H1 (cell line): Measurements from ENCODE around the gene CACNB4. TPM values are rescaled to one million over a fixed set of nuclear protein-coding genes. Genes with fewer than 3 reads are reported as not detected.

Experiments
- CTCF ChIA-PET: fragments of 300-600 bp; sonication (Branson Sonifier 250); formaldehyde crosslinking; loops from one replicate; lab custom pipeline; 2021; ENCODE audit not compliant: partially characterized antibody; lab: Charles Lee
- POLR2A ChIA-PET: fragments of 300-600 bp; sonication (Branson Sonifier 250); formaldehyde crosslinking; loops from one replicate; lab custom pipeline; 2021; ENCODE audit warnings: inconsistent platforms; ENCODE audit not compliant: partially characterized antibody; lab: Charles Lee
- DNase-seq, 2 experiments: peaks; one replicate each; pipeline versions ENCODE4 v3.0.0 to v3.0.0-alpha.2; 2010 to 2022; ENCODE audit warnings: low spot score in 2 of 2, low read depth in 1 of 2, mixed read lengths in 1 of 2
- FAIRE-seq: peaks from 2 replicates; lab custom pipeline; 2011; peaks lifted over from hg19 to GRCh38; lab: Jason Lieb, UNC
- H2AFZ ChIP-seq: 2 replicates; pipeline ENCODE4 v1.8.1; 2012; ENCODE audit warnings: low read length, inconsistent platforms
- H2AK5ac ChIP-seq: 2 replicates; pipeline ENCODE4 v1.6.1; 2013; ENCODE audit warnings: low read depth, low read length
- H2BK120ac ChIP-seq: replicated peaks from 2 replicates; pipeline ENCODE3; 2013; ENCODE audit warnings: low read depth, low read length, inconsistent platforms
- H2BK12ac ChIP-seq: 2 replicates; pipeline ENCODE4 v1.6.1; 2013; ENCODE audit warnings: low read depth, low read length
- H2BK15ac ChIP-seq: 2 replicates; pipeline ENCODE4 v1.6.1; 2013; ENCODE audit warnings: low read length
- H2BK20ac ChIP-seq: 2 replicates; pipeline ENCODE4 v1.6.1; 2013; ENCODE audit warnings: low read length
- H2BK5ac ChIP-seq: 2 replicates; pipeline ENCODE4 v1.6.1; 2013; ENCODE audit warnings: low read depth, low read length
- H3K14ac ChIP-seq: 2 replicates; pipeline ENCODE4 v1.6.1; 2013; ENCODE audit warnings: inconsistent platforms; ENCODE audit not compliant: insufficient read length
- H3K18ac ChIP-seq: 2 replicates; pipeline ENCODE4 v1.6.1; 2013; ENCODE audit warnings: low read length; ENCODE audit errors: extremely low read depth
- H3K23ac ChIP-seq: 2 replicates; pipeline ENCODE4 v1.6.1; 2013; ENCODE audit warnings: inconsistent platforms; ENCODE audit not compliant: insufficient read length
- H3K23me2 ChIP-seq: 2 replicates; pipeline ENCODE4 v1.6.1; 2013; ENCODE audit warnings: low read depth, low read length
- H3K27ac ChIP-seq: 2 replicates; pipeline ENCODE4 v1.6.1; 2011; ENCODE audit warnings: low read depth, low read length, inconsistent platforms
- H3K27me3 ChIP-seq, 4 experiments: replicated peaks in 1 of 4; 1 replicate in 1 of 4; 2 replicates in 3 of 4; pipeline versions ENCODE4 v1.6.1 to v1.8.1; 2011 to 2013; ENCODE audit warnings: low read length in 3 of 4, mild to moderate bottlenecking in 3 of 4, inconsistent platforms in 2 of 4, mixed read lengths in 2 of 4, moderate library complexity in 1 of 4; ENCODE audit not compliant: control insufficient read depth in 3 of 4, insufficient read depth in 3 of 4; ENCODE audit errors: extremely low read depth in 1 of 4
- H3K36me3 ChIP-seq, 4 experiments: 2 replicates each; pipeline versions ENCODE4 v1.6.1 to v1.8.1; 2011 to 2013; ENCODE audit warnings: mild to moderate bottlenecking in 4 of 4, low read length in 3 of 4, moderate library complexity in 2 of 4, control low read depth in 1 of 4, inconsistent platforms in 1 of 4; ENCODE audit not compliant: insufficient read depth in 4 of 4, control insufficient read depth in 2 of 4
- H3K4ac ChIP-seq: replicated peaks from 2 replicates; pipeline ENCODE3; 2013; ENCODE audit warnings: low read length, low read depth, mixed read lengths, inconsistent platforms; ENCODE audit not compliant: insufficient read length
- H3K4me1 ChIP-seq, 4 experiments: replicated peaks in 1 of 4; 1 replicate in 1 of 4; 2 replicates in 3 of 4; pipeline versions ENCODE4 v1.6.1 to v1.8.1; 2011 to 2013; ENCODE audit warnings: low read length in 3 of 4, inconsistent platforms in 2 of 4, mixed read lengths in 1 of 4; ENCODE audit not compliant: insufficient read depth in 4 of 4, control insufficient read depth in 3 of 4
- H3K4me2 ChIP-seq, 2 experiments: 2 replicates each; pipeline versions ENCODE4 v1.6.1 to v1.8.1; 2011 to 2013; ENCODE audit warnings: low read depth in 2 of 2, low read length in 2 of 2, control low read depth in 1 of 2, inconsistent platforms in 1 of 2, mild to moderate bottlenecking in 1 of 2; ENCODE audit not compliant: insufficient read depth in 1 of 2
- H3K4me3 ChIP-seq, 4 experiments: fragments of 200-600, 300-600 bp in 1 of 4; sonication (generic), shearing (Covaris generic), sonication (Bioruptor Twin) in 1 of 4; 2 replicates each; pipeline versions ENCODE4 v1.5.1 to v1.8.1; 2011 to 2016; ENCODE audit warnings: low read length in 4 of 4, low read depth in 3 of 4, control low read depth in 2 of 4, inconsistent platforms in 2 of 4, mild to moderate bottlenecking in 2 of 4, mixed read lengths in 1 of 4, moderate library complexity in 1 of 4; ENCODE audit not compliant: insufficient read depth in 2 of 4; ENCODE audit errors: extremely low read depth in 1 of 4
- H3K56ac ChIP-seq: replicated peaks from 2 replicates; pipeline ENCODE3; 2013; ENCODE audit warnings: low read depth, mild to moderate bottlenecking, mixed read lengths, low read length, inconsistent platforms; ENCODE audit not compliant: insufficient read length
- H3K79me1 ChIP-seq: 2 replicates; pipeline ENCODE4 v1.6.1; 2013; ENCODE audit warnings: low read depth, low read length, control low read depth
- H3K79me2 ChIP-seq, 2 experiments: 2 replicates each; pipeline versions ENCODE4 v1.6.1 to v1.8.1; 2012 to 2013; ENCODE audit warnings: low read length in 2 of 2, mild to moderate bottlenecking in 2 of 2, inconsistent platforms in 1 of 2; ENCODE audit not compliant: insufficient read depth in 2 of 2, control insufficient read depth in 1 of 2
- H3K9ac ChIP-seq, 4 experiments: replicated peaks in 1 of 4; 1 replicate in 1 of 4; 2 replicates in 3 of 4; pipeline versions ENCODE4 v1.6.1 to v1.8.1; 2011 to 2013; ENCODE audit warnings: low read depth in 3 of 4, low read length in 3 of 4, control low read depth in 2 of 4, mild to moderate bottlenecking in 2 of 4, moderate library complexity in 2 of 4, inconsistent platforms in 1 of 4; ENCODE audit errors: extremely low read depth in 1 of 4
- H3K9me3 ChIP-seq, 2 experiments: 2 replicates each; pipeline versions ENCODE4 v1.6.1 to v1.8.1; 2012 to 2013; ENCODE audit warnings: mild to moderate bottlenecking in 2 of 2, moderate library complexity in 2 of 2, control low read depth in 1 of 2, inconsistent platforms in 1 of 2, low read depth in 1 of 2, low read length in 1 of 2, mixed read lengths in 1 of 2; ENCODE audit not compliant: insufficient read depth in 2 of 2
- H4K20me1 ChIP-seq, 2 experiments: replicated peaks in 1 of 2; 2 replicates each; pipeline versions ENCODE3 to v1.8.1; 2011 to 2013; ENCODE audit warnings: inconsistent platforms in 2 of 2, low read length in 2 of 2, mild to moderate bottlenecking in 1 of 2; ENCODE audit not compliant: insufficient read depth in 2 of 2, control insufficient read depth in 1 of 2
- H4K5ac ChIP-seq: 2 replicates; pipeline ENCODE4 v1.6.1; 2013; ENCODE audit warnings: low read length, low read depth, mixed read lengths, inconsistent platforms; ENCODE audit not compliant: insufficient read length
- H4K8ac ChIP-seq: 2 replicates; pipeline ENCODE4 v1.8.0; 2013; ENCODE audit warnings: mild to moderate bottlenecking, moderate library complexity, low read length, inconsistent platforms; ENCODE audit not compliant: insufficient read depth; ENCODE audit errors: extremely low read depth
- H4K91ac ChIP-seq: replicated peaks from 2 replicates; pipeline ENCODE3; 2013; ENCODE audit warnings: low read length, mixed read lengths, inconsistent platforms; ENCODE audit not compliant: insufficient read length
- ATF3 ChIP-seq: IDR thresholded peaks from 2 replicates; pipeline ENCODE4 v1.6.1; 2011; ENCODE audit warnings: low read depth, mild to moderate bottlenecking, low read length; ENCODE audit not compliant: insufficient read depth
- BCL11A ChIP-seq, 2 experiments: IDR thresholded peaks; one replicate each; pipeline ENCODE4 v1.6.1; 2011; ENCODE audit warnings: low read depth in 2 of 2, low read length in 2 of 2, mild to moderate bottlenecking in 2 of 2
- CHD1 ChIP-seq: IDR thresholded peaks from 2 replicates; pipeline ENCODE4 v1.6.1; 2012; ENCODE audit warnings: low read depth, low read length, improper control_type of control experiment
- HDAC6 ChIP-seq: IDR thresholded peaks from one replicate; pipeline ENCODE4 v1.7.1; 2012; ENCODE audit warnings: low read depth, mild to moderate bottlenecking, inconsistent platforms, low read length, moderate library complexity
- NRF1 ChIP-seq: IDR thresholded peaks from 2 replicates; pipeline ENCODE4 v1.6.1; 2011; ENCODE audit warnings: mild to moderate bottlenecking, low read depth, low read length, improper control_type of control experiment
- PHF8 ChIP-seq: fragments of 200-600 bp; sonication (generic); conservative IDR thresholded peaks from 2 replicates; pipeline ENCODE4 v1.7.1; 2012; ENCODE audit warnings: low read depth, mild to moderate bottlenecking, inconsistent platforms, low read length, moderate library complexity
- RAD21 ChIP-seq, 2 experiments: IDR thresholded peaks in 1 of 2; conservative IDR thresholded peaks in 1 of 2; 2 replicates each; pipeline ENCODE4 v1.6.1; 2011; ENCODE audit warnings: low read depth in 2 of 2, low read length in 2 of 2, improper control_type of control experiment in 1 of 2, inconsistent platforms in 1 of 2, mild to moderate bottlenecking in 1 of 2, moderate library complexity in 1 of 2
- RBBP5 ChIP-seq: IDR thresholded peaks from 2 replicates; pipeline ENCODE4 v1.7.1; 2012; ENCODE audit warnings: low read depth, mild to moderate bottlenecking, inconsistent platforms, low read length, moderate library complexity, borderline replicate concordance
- SIX5 ChIP-seq: IDR thresholded peaks from 2 replicates; pipeline ENCODE4 v1.6.1; 2011; ENCODE audit warnings: mild to moderate bottlenecking, low read depth, low read length
- TBP ChIP-seq: IDR thresholded peaks from 2 replicates; pipeline ENCODE4 v1.6.1; 2011; ENCODE audit warnings: low read depth, low read length, improper control_type of control experiment
- TEAD4 ChIP-seq: IDR thresholded peaks from 2 replicates; pipeline ENCODE4 v1.6.1; 2012; ENCODE audit warnings: low read depth, low read length, inconsistent platforms, mixed read lengths
- WGBS, 2 experiments: shearing (Covaris generic) in 1 of 2; methylation state at CpG; one replicate each; pipeline versions ENCODE4 v1.1.6 to v1.1.7; 2013 to 2015; ENCODE audit warnings: low lambda C conversion rate in 2 of 2, mixed read lengths in 2 of 2, inconsistent platforms in 1 of 2, low coverage in 1 of 2, missing lambda C conversion rate in 1 of 2; ENCODE audit not compliant: insufficient replicate concordance in 2 of 2, insufficient coverage in 1 of 2, insufficient read length in 1 of 2; ENCODE audit errors: extremely low coverage in 1 of 2, missing lambda C conversion rate in 1 of 2; 5-methylcytosine and 5-hydroxymethylcytosine counted together
- polyA plus RNA-seq, 7 experiments: library from polyadenylated mRNA; depleted of rRNA in 3 of 7; stranded (reverse) in 5 of 7; unstranded in 2 of 7; fragments of >200 nt in 5 of 7; fragments of 200-250 nt in 2 of 7; gene quantifications; 1 replicate in 5 of 7; 2 replicates in 1 of 7; 4 replicates in 1 of 7; pipeline versions ENCODE4 v1.2.1 to v1.2.3, GENCODE V29; 2011 to 2013; ENCODE audit warnings: missing spikeins in 2 of 7, mixed read lengths in 2 of 7
- total RNA-seq: library from RNA; stranded (reverse); fragmentation: NEBNext Ultra II Directional; extraction: Animal tissue kit (Norgen Biotek cat#: 25700); gene quantifications from 2 replicates; pipeline ENCODE4 v1.2.1, GENCODE V29; 2021
- TF ChIP-seq, protein P1 (sequence below): IDR thresholded peaks from 2 replicates; pipeline ENCODE4 v1.6.1; 2012; ENCODE audit warnings: low read length, inconsistent platforms

Gene CACNB4
- total and polyA plus RNA-seq, 2 of the 8 experiments (the other 6 are each of a cell fraction or from before 2014, with no cell fraction given): 2.0 to 4.0 TPM

DNA sequence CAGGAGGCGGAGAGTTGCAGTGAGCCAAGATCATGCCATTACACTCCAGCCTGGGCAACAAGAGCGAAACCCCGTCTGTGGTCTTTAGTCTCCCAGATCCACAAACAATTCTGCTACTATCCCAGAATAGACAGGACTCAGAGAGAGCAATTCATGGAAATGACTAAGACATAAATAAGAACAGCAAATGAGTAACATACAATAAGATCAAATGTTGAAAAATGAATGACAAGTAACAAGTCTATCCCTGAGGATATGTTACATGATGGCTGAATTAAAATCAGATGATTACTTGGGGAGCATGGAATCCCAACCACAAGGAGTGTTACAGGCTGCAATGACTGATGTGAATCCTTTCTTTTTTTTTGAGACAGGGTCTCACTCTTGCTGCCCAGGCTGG, 280.9 kb downstream of the CACNB4 start:
- POLR2A ChIA-PET: interaction anchor here (3.5 kb wide), 1 partner anchor 10 kb away, joined by 21 read pairs; the partner anchor contains the start of gene ARL5A
- TF ChIP-seq CHD1 (no peak), PHF8 (no peak), RAD21 (IDR thresholded peaks at IDR 0.05 in 1 of 2, conservative IDR thresholded peaks at IDR 0.05 in 1 of 2; ENCODE audit: low read depth in 2 of 2, low read length in 2 of 2) (no peak), ATF3 (no peak), TEAD4 (no peak), RBBP5 (no peak), SIX5 (no peak), TBP (no peak), HDAC6 (no peak), BCL11A (IDR thresholded peaks at IDR 0.05; ENCODE audit: low read depth in 2 of 2, low read length in 2 of 2) (no peak), NRF1 (no peak)
- TF ChIP-seq, protein P1, sequence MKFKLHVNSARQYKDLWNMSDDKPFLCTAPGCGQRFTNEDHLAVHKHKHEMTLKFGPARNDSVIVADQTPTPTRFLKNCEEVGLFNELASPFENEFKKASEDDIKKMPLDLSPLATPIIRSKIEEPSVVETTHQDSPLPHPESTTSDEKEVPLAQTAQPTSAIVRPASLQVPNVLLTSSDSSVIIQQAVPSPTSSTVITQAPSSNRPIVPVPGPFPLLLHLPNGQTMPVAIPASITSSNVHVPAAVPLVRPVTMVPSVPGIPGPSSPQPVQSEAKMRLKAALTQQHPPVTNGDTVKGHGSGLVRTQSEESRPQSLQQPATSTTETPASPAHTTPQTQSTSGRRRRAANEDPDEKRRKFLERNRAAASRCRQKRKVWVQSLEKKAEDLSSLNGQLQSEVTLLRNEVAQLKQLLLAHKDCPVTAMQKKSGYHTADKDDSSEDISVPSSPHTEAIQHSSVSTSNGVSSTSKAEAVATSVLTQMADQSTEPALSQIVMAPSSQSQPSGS: no peak

More for the DNA sequence above, 280.9 kb downstream of the CACNB4 start:
- Histone ChIP-seq H3K18ac (no peak overlapping the region), H3K9me3 (no peaks in the 10 kb centered on the region), H2BK120ac (no peak overlapping the region), H4K91ac (no peak overlapping the region), H3K4me2 (no peak overlapping the region), H2BK20ac (no peak overlapping the region), H3K27me3 (no peaks in the 10 kb centered on the region), H3K4me3 (no peak overlapping the region), H3K4me1 (no peaks in the 10 kb centered on the region), H3K27ac (no peak overlapping the region), H4K8ac (no peak overlapping the region), H3K14ac (no peak overlapping the region), H4K5ac (no peak overlapping the region), H3K23ac (no peak overlapping the region), H2AK5ac (no peak overlapping the region), H3K23me2 (no peaks in the 10 kb centered on the region), H3K36me3 (peaks cover 0 to 23% (median 2%) of the 10 kb centered on the region in 4 experiments; a peak in 5 of 8 replicates), H2AFZ (no peak overlapping the region), H3K79me1 (peaks cover 10% of the 10 kb centered on the region), H3K9ac (no peak overlapping the region), H2BK12ac (no peak overlapping the region), H4K20me1 (peaks cover 2% of the 10 kb centered on the region in 2 experiments), H2BK5ac (no peak overlapping the region), H3K79me2 (peaks cover 17 to 75% of the 10 kb centered on the region in 2 experiments), H2BK15ac (no peak overlapping the region), H3K4ac (no peak overlapping the region), H3K56ac (no peak overlapping the region)
- CTCF ChIA-PET: interaction anchor here (0.7 to 3.3 kb wide), 2 partner anchors 11 to 110 kb away, joined by 3 to 22 read pairs; no protein-coding TSS in a partner anchor
- FAIRE-seq: no peak
- 96% methylated on average over 3 of the region's 3 CpGs; no CpG with 5 or more reads in 1 of the 2 experiments for WGBS, 2 experiments
- no peak for DNase-seq
